Peyer's patch (tissue), 4 donors: ENCODE measurements around the gene DCST1.

Experiments used
- CTCF ChIP-seq, 6 experiments: fragments of 450-650 bp in 4 of 6; fragments of 200-600 bp in 2 of 6; sonication (generic) in 1 of 6; IDR thresholded peaks; one replicate each; pipeline ENCODE4 v1.5.1; 2017 to 2019; ENCODE audit warnings: antibody characterized with exemption in 6 of 6, mild to moderate bottlenecking in 3 of 6, moderate library complexity in 1 of 6
- POLR2A ChIP-seq, 2 donors: fragments of 450-650 bp; IDR thresholded peaks; one replicate each; pipeline ENCODE4 v1.5.1; 2017; ENCODE audit warnings: antibody characterized with exemption in 2 of 2, mild to moderate bottlenecking in 2 of 2, moderate library complexity in 2 of 2

GRCh38 chr1:155043793-155044192, 10.2 kb downstream of the DCST1 start:
- TF ChIP-seq CTCF (IDR thresholded peaks at IDR 0.05) (peak in 3 of 6 experiments; percentile 23 to 37 (median 27)), POLR2A (IDR thresholded peaks at IDR 0.05) (peak; percentile 7 to 52)
